Thyroid gland (tissue), 4 donors: ENCODE measurements around the gene UQCRC2.

Experiments
- CTCF ChIP-seq, 6 experiments: fragments of 200-600 bp in 3 of 6; fragments of 450-650 bp in 3 of 6; sonication (generic) in 3 of 6; IDR thresholded peaks; one replicate each; pipeline ENCODE4 v1.5.1; 2016 to 2019; ENCODE audit warnings: antibody characterized with exemption in 6 of 6, mild to moderate bottlenecking in 2 of 6, inconsistent platforms in 1 of 6, moderate library complexity in 1 of 6
- POLR2A ChIP-seq, 2 donors: fragments of 450-650 bp; IDR thresholded peaks; one replicate each; pipeline ENCODE4 v1.6.1; 2017; ENCODE audit warnings: antibody characterized with exemption in 2 of 2, mild to moderate bottlenecking in 2 of 2, moderate library complexity in 1 of 2

GRCh38 chr16:21952793-21953540 is at the start of gene UQCRC2:
- TF ChIP-seq CTCF (IDR thresholded peaks at IDR 0.05) = peak in 1 of 6 experiments; percentile 19
- peak in 1 of 2 donors; percentile 65 for TF ChIP-seq POLR2A (IDR thresholded peaks at IDR 0.05)
